ENCODE data around the gene RNF6. TPM values are rescaled to one million over a fixed set of nuclear protein-coding genes. Genes with fewer than 3 reads are reported as not detected.
A peak's percentile ranks its signal among the peaks of the same experiment; 100 is the strongest.

Gene RNF6
- total RNA-seq, 4 donors from 2014 or later: 18.8 to 29.5 (median 23.2) TPM

DNA sequence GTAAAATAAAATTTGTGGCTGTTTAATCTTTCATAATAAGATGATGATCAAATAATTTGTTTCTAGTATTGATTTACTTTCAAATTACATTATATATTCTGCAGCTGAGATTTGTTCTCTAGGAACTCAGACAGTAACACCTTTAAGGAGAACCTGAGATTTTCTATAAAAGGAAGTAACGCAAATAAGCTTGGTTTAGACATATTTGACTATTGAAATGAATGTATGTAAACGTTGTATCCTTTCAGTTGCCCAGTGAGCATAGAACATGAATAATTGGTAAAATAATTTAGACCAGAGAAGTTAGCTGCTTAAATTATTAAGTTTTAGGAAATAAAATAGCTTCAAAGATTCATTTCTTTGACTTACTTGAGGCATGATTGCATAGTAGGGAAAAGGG, 34.9 kb upstream of the RNF6 start:
- Histone ChIP-seq H3K27me3 (no peaks in the 10 kb centered on the region), H3K27ac (no peak overlapping the region), H3K9me3 (no peaks in the 10 kb centered on the region), H3K4me1 (peaks cover 9 to 33% (median 10%) of the 10 kb centered on the region in 3 donors), H3K4me3 (no peak overlapping the region), H3K36me3 (no peaks in the 10 kb centered on the region)
- WGBS, 2 donors (ENCODE audit: low coverage in 1 of 2): 58 to 64% methylated on average over 2 of the region's 2 CpGs
- ATAC-seq: no peak
- no peak for TF ChIP-seq POLR2AphosphoS5 (IDR thresholded peaks at IDR 0.05)
- TF ChIP-seq POLR2A (IDR thresholded peaks at IDR 0.05): no peak
- TF ChIP-seq, protein P1, sequence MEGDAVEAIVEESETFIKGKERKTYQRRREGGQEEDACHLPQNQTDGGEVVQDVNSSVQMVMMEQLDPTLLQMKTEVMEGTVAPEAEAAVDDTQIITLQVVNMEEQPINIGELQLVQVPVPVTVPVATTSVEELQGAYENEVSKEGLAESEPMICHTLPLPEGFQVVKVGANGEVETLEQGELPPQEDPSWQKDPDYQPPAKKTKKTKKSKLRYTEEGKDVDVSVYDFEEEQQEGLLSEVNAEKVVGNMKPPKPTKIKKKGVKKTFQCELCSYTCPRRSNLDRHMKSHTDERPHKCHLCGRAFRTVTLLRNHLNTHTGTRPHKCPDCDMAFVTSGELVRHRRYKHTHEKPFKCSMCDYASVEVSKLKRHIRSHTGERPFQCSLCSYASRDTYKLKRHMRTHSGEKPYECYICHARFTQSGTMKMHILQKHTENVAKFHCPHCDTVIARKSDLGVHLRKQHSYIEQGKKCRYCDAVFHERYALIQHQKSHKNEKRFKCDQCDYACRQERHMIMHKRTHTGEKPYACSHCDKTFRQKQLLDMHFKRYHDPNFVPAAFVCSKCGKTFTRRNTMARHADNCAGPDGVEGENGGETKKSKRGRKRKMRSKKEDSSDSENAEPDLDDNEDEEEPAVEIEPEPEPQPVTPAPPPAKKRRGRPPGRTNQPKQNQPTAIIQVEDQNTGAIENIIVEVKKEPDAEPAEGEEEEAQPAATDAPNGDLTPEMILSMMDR (IDR thresholded peaks at IDR 0.05): no peak
- TF ChIP-seq EP300 (IDR thresholded peaks at IDR 0.05): no peak

DNA sequence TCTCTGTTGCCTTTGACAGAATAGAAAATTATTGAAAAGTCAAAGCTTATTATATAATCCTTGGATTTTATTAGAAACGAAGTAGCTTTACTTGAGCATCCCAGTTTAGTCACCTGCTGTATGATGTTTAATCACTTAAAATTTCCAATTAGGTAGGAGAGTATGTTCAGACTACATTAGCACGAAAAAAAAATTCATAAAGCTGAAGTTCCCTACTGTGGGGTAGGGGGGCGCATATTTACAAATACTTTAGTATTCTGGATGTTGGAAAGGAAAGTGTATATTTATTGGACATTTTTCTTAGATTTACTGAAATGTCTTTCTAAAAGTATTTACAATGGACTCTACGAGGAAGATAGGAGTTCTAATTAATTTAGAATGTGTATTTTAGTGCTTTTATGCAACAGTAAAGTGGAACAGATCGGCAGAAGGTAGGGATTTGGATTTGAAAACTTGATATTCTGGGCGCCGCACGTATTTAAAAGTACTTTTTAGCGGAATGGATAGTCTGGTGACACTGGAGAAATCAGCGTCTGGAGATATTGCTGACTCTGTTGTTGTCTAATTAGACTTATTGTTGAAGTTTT, 33.7 kb upstream of the RNF6 start:
- ATAC-seq: no peak
- Histone ChIP-seq H3K9me3 (no peaks in the 10 kb centered on the region), H3K4me1 (peaks cover 9 to 33% (median 10%) of the 10 kb centered on the region in 3 donors), H3K27ac (peak overlapping the region in 1 of 4 donors; percentile 94), H3K36me3 (no peaks in the 10 kb centered on the region), H3K4me3 (peak overlapping the region in 1 of 2 donors; percentile 89), H3K27me3 (no peaks in the 10 kb centered on the region)
- WGBS, 2 donors (ENCODE audit: low coverage in 1 of 2): 47 to 62% methylated on average over 10 of the region's 10 CpGs
- TF ChIP-seq, protein P1 (IDR thresholded peaks at IDR 0.05): peak in 2 of 4 experiments; percentile 14 to 17
- TF ChIP-seq EP300 (IDR thresholded peaks at IDR 0.05): no peak

DNA sequence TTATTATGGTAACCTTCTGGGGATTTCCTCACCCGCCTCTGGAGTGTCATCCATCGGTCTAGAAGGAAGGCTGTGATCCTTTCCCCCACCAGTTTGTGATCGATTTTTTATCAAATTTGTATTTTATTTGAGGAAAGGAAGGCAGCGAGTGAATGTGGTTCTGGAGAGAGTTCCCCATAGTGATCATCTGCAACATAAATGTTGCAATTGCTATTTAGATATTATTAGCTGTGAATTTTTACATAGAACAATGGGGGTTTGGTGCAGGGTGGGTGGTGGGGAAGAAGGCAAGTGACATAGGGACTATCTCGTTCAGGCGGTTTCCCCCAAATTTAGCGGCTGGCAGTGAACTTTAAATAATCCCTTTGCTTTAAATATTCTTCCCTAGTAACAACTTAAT, 33.0 kb upstream of the RNF6 start:
- no peaks in the 10 kb centered on the region for H3K9me3 ChIP-seq
- ATAC-seq: no peak
- TF ChIP-seq, protein P1 (IDR thresholded peaks at IDR 0.05): no peak
- no peak for TF ChIP-seq POLR2AphosphoS5 (IDR thresholded peaks at IDR 0.05)
- no peak for TF ChIP-seq EP300 (IDR thresholded peaks at IDR 0.05)
- H3K27me3 ChIP-seq: no peaks in the 10 kb centered on the region
- WGBS, 2 donors (ENCODE audit: low coverage in 1 of 2): 1% methylated on average over 7 of the region's 7 CpGs
- peaks cover 9 to 33% (median 10%) of the 10 kb centered on the region in 3 donors for H3K4me1 ChIP-seq
- no peaks in the 10 kb centered on the region for H3K36me3 ChIP-seq
- peak overlapping the region; percentile 65 to 89 for H3K4me3 ChIP-seq
- peak overlapping the region in 3 of 4 donors; percentile 92 to 94 (median 93) for H3K27ac ChIP-seq

DNA sequence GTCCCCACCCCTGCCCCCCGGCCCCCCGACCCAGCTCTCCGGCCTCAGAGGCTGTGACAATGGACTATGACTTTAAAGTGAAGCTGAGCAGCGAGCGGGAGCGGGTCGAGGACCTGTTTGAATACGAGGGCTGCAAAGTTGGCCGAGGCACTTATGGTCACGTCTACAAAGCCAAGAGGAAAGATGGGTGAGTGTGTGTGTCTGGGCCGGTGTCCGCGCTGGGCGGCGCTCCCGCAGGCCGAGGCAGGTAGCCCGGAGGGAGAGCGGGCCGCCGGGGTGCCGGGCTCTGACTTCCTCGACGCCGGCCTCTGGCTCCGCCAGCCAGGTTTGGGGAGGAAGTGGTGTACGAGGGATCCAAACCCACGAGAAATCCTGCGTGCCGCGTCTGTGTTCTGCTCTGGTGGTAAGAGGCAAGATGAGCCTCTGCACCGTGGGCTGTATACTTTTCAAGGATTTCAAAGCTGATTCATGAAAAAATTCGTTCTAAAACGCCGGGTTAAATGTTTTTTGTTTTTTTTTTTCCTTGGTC, 32.5 kb upstream of the RNF6 start:
- Histone ChIP-seq H3K4me3 (peak overlapping the region; percentile 65 to 89), H3K4me1 (peaks cover 9 to 33% (median 10%) of the 10 kb centered on the region in 3 donors), H3K36me3 (no peaks in the 10 kb centered on the region), H3K27ac (peak overlapping the region; percentile 47 to 94 (median 92)), H3K9me3 (no peaks in the 10 kb centered on the region), H3K27me3 (no peaks in the 10 kb centered on the region)
- peak; percentile 25 for ATAC-seq
- WGBS, 2 donors (ENCODE audit: low coverage in 1 of 2): 0 to 1% methylated on average over 2 to 21 of the region's 35 CpGs
- no peak for TF ChIP-seq EP300 (IDR thresholded peaks at IDR 0.05)
- no peak for TF ChIP-seq POLR2AphosphoS5 (IDR thresholded peaks at IDR 0.05)
- no peak for TF ChIP-seq POLR2A (IDR thresholded peaks at IDR 0.05)
- TF ChIP-seq, protein P1 (IDR thresholded peaks at IDR 0.05): peak in 1 of 4 experiments; percentile 14

Data from gastroesophageal sphincter (tissue), 4 donors.